ENCODE data around the gene HBG1.

HBG1 gene

DNA sequence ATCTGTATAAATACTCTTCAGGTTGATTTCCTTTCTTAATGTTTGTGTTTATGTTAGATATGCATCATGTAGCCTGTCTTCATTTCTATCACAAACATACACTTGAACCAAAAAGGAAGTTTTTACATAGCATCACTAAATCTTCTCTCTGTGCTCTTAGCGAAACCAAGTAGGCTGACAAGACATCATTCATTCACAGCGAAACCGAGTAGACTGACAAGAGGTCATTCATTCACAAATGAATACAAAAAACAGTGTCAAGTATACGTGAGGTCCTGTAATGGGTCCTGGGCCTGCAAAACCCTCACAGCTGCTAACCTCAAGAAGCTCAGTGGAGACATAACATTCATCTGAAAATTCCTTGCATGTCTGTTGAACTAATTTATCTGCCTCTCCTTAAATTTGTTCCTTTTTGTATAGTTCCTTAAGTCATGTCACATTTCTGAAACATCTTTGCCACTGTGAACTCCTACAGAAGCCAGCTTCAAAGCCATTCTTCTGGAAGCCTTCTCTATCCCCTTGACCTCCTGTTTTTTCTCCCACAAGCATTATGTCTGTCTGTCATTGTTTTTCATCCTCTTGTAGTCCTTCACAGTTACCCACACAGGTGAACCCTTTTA, 29.9 kb upstream of the HBG1 start:
- Histone ChIP-seq H3K9ac (ENCODE audit: low read depth, low read length, poor library complexity, severe bottlenecking) (no peak overlapping the region), H3K36me3 (ENCODE audit: insufficient read depth, low read length) (no peaks in the 10 kb centered on the region), H3K27me3 (ENCODE audit: insufficient read depth, low read length, poor library complexity, severe bottlenecking) (no peaks in the 10 kb centered on the region), H3F3A (ENCODE audit: low read depth) (no peaks in the 10 kb centered on the region), H3K79me2 (ENCODE audit: insufficient read depth, low read length) (no peaks in the 10 kb centered on the region), H3K4me1 (ENCODE audit: insufficient read depth, low read length, poor library complexity, severe bottlenecking) (no peaks in the 10 kb centered on the region), H3K9me2 (replicated peaks; ENCODE audit: low read depth, low read length) (no peaks in the 10 kb centered on the region), H3K4me3 (ENCODE audit: low read length, poor library complexity, severe bottlenecking) (no peak overlapping the region), H4K20me1 (ENCODE audit: insufficient read depth, low read length, poor library complexity, severe bottlenecking) (no peaks in the 10 kb centered on the region), H3K4me2 (ENCODE audit: low read depth, low read length, poor library complexity, severe bottlenecking) (no peak overlapping the region), H3K9me3 (ENCODE audit: insufficient read depth, low read depth, low read length) (no peaks in the 10 kb centered on the region), H2AFZ (ENCODE audit: low read length) (no peak overlapping the region)
- TF ChIP-seq EZH2phosphoT487 (IDR thresholded peaks at IDR 0.05; ENCODE audit: borderline replicate concordance) = no peak
- TF ChIP-seq, protein P1, sequence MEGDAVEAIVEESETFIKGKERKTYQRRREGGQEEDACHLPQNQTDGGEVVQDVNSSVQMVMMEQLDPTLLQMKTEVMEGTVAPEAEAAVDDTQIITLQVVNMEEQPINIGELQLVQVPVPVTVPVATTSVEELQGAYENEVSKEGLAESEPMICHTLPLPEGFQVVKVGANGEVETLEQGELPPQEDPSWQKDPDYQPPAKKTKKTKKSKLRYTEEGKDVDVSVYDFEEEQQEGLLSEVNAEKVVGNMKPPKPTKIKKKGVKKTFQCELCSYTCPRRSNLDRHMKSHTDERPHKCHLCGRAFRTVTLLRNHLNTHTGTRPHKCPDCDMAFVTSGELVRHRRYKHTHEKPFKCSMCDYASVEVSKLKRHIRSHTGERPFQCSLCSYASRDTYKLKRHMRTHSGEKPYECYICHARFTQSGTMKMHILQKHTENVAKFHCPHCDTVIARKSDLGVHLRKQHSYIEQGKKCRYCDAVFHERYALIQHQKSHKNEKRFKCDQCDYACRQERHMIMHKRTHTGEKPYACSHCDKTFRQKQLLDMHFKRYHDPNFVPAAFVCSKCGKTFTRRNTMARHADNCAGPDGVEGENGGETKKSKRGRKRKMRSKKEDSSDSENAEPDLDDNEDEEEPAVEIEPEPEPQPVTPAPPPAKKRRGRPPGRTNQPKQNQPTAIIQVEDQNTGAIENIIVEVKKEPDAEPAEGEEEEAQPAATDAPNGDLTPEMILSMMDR (conservative IDR thresholded peaks at IDR 0.05; ENCODE audit: low read length) = no peak

DNA sequence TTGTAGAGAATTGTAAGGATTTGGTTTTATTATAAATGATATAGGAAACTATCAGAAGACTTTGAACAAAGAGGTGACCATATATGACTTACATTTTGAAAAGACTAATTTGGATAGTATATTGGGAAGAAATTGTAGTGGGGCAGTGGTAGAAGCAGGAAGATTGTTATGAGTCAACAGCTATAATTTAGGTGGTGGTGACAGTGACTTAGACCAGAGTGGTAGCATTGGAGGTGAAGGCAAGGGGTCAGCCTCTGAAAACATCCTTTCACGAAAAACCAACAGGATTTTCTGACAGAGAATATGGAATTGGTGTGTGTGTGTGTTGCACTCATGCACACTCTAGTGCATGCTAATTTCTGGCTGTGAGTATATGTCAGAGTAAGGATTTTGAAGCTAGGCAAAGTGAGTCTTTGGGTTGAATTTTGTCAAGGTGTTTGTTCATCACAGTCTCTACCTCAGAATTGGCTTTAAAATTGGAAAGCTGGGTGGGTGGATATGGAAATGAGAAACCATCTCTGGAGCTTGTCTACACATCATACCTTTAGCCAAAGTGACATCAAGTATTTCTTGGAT, 28.2 kb upstream of the HBG1 start:
- H3K4me1 ChIP-seq (ENCODE audit: insufficient read depth, low read length, poor library complexity, severe bottlenecking) = no peaks in the 10 kb centered on the region
- no peak overlapping the region for H3K4me2 ChIP-seq (ENCODE audit: low read depth, low read length, poor library complexity, severe bottlenecking)
- no peak overlapping the region for H2AFZ ChIP-seq (ENCODE audit: low read length)
- no peak overlapping the region for H3K9ac ChIP-seq (ENCODE audit: low read depth, low read length, poor library complexity, severe bottlenecking)
- no peaks in the 10 kb centered on the region for H4K20me1 ChIP-seq (ENCODE audit: insufficient read depth, low read length, poor library complexity, severe bottlenecking)
- no peaks in the 10 kb centered on the region for H3K27me3 ChIP-seq (ENCODE audit: insufficient read depth, low read length, poor library complexity, severe bottlenecking)
- no peak overlapping the region for H3K4me3 ChIP-seq (ENCODE audit: low read length, poor library complexity, severe bottlenecking)
- H3K9me3 ChIP-seq (ENCODE audit: insufficient read depth, low read depth, low read length) = no peaks in the 10 kb centered on the region
- H3K79me2 ChIP-seq (ENCODE audit: insufficient read depth, low read length) = no peaks in the 10 kb centered on the region
- H3F3A ChIP-seq (ENCODE audit: low read depth) = no peaks in the 10 kb centered on the region
- no peak for TF ChIP-seq EZH2phosphoT487 (IDR thresholded peaks at IDR 0.05; ENCODE audit: borderline replicate concordance)
- TF ChIP-seq, protein P1 (conservative IDR thresholded peaks at IDR 0.05; ENCODE audit: low read length) = no peak
- H3K9me2 ChIP-seq (replicated peaks; ENCODE audit: low read depth, low read length) = no peaks in the 10 kb centered on the region
- no peaks in the 10 kb centered on the region for H3K36me3 ChIP-seq (ENCODE audit: insufficient read depth, low read length)

DNA sequence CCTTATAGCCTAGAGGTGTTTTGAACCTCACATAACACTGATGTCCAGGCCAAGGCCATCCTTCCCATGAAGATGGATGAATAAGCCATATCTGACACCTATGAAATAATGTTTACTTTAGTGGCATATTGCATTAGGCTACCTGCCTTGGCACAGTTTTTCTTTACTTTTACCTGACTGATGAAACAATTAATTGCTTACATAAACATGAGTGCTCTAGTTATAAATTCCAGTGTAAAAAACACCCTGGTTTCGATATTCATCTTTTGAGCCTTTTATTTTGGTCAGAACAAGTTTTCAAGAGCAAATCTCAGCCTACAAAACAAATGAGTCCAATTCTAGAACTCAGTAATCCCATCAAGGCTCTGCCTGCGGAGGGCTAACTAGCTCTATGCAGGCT, 27.0 kb upstream of the HBG1 start:
- TF ChIP-seq EZH2phosphoT487 (IDR thresholded peaks at IDR 0.05; ENCODE audit: borderline replicate concordance) = no peak
- TF ChIP-seq, protein P1 (conservative IDR thresholded peaks at IDR 0.05; ENCODE audit: low read length) = no peak
- Histone ChIP-seq H3K4me1 (ENCODE audit: insufficient read depth, low read length, poor library complexity, severe bottlenecking) (no peaks in the 10 kb centered on the region), H4K20me1 (ENCODE audit: insufficient read depth, low read length, poor library complexity, severe bottlenecking) (no peaks in the 10 kb centered on the region), H3K4me3 (ENCODE audit: low read length, poor library complexity, severe bottlenecking) (no peak overlapping the region), H3K4me2 (ENCODE audit: low read depth, low read length, poor library complexity, severe bottlenecking) (no peak overlapping the region), H3K9me3 (ENCODE audit: insufficient read depth, low read depth, low read length) (no peaks in the 10 kb centered on the region), H3K9me2 (replicated peaks; ENCODE audit: low read depth, low read length) (no peaks in the 10 kb centered on the region), H3K36me3 (ENCODE audit: insufficient read depth, low read length) (no peaks in the 10 kb centered on the region), H3F3A (ENCODE audit: low read depth) (no peaks in the 10 kb centered on the region), H3K79me2 (ENCODE audit: insufficient read depth, low read length) (no peaks in the 10 kb centered on the region), H3K27me3 (ENCODE audit: insufficient read depth, low read length, poor library complexity, severe bottlenecking) (no peaks in the 10 kb centered on the region), H3K9ac (ENCODE audit: low read depth, low read length, poor library complexity, severe bottlenecking) (no peak overlapping the region), H2AFZ (ENCODE audit: low read length) (no peak overlapping the region)

Data from Loucy (cell line).